ENCODE data around the gene BHLHA15.

Gene BHLHA15

DNA sequence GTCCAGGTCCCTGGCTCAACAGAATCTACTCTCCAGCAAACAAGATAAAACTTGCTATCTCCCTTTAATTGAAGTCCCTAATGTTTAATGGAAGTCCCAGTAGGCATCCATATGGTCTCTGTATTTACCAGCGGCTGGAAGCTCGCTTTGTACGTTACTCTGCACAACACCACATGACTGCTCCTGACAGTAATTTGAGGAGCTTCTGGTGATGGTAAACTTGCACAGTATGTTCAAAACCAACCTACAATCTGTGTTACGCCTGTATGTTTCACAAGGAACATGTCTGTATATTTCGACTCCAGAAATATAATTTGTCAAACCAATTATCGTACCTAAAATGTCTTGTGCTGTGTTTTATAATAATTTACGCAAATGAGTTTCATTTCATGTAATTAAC, 45.2 kb downstream of the BHLHA15 start:
- no peak overlapping the region for H3K4me3 ChIP-seq (ENCODE audit: low read length)
- no peak for TF ChIP-seq CTCF (conservative IDR thresholded peaks at IDR 0.05; ENCODE audit: low read depth, low read length)
- no peak for DNase-seq (ENCODE audit: low read depth)

GRCh38 chr7:98257701-98258100, 46.5 kb downstream of the BHLHA15 start:
- TF ChIP-seq CTCF (conservative IDR thresholded peaks at IDR 0.05; ENCODE audit: low read depth, low read length) = no peak
- H3K4me3 ChIP-seq (ENCODE audit: low read length) = no peak overlapping the region
- no peak for DNase-seq (ENCODE audit: low read depth)

Measured in retinal pigment epithelial cell (primary cell).